Mucosa of stomach (tissue), 1 donor: ENCODE results near the gene ZC3H12C.
"Not testable (repeated sequence)": the region's sequence is repeated elsewhere in the genome, so short reads cannot be mapped to it uniquely, and the experiment has no call there.

ENCODE experiments used
- H3K27me3 ChIP-seq: one replicate; pipeline ENCODE4 v1.7.0; 2013; ENCODE audit warnings: mild to moderate bottlenecking, low read length; ENCODE audit not compliant: control insufficient read depth, insufficient read depth
- H3K36me3 ChIP-seq: one replicate; pipeline ENCODE4 v1.7.0; 2013; ENCODE audit warnings: low read length; ENCODE audit not compliant: control insufficient read depth, insufficient read depth
- H3K4me1 ChIP-seq: one replicate; pipeline ENCODE4 v1.7.0; 2013; ENCODE audit warnings: mild to moderate bottlenecking, low read length; ENCODE audit not compliant: control insufficient read depth, insufficient read depth
- H3K4me3 ChIP-seq: one replicate; pipeline ENCODE4 v1.7.0; 2013; ENCODE audit warnings: low read length
- H3K9ac ChIP-seq: one replicate; pipeline ENCODE4 v1.7.0; 2013; ENCODE audit warnings: mild to moderate bottlenecking, low read length, moderate library complexity
- H3K9me3 ChIP-seq: one replicate; pipeline ENCODE4 v1.7.0; 2013; ENCODE audit warnings: mild to moderate bottlenecking, low read length, moderate library complexity; ENCODE audit not compliant: control insufficient read depth
- donor health status: Pancreatic carcinoma.

The ZC3H12C gene

DNA sequence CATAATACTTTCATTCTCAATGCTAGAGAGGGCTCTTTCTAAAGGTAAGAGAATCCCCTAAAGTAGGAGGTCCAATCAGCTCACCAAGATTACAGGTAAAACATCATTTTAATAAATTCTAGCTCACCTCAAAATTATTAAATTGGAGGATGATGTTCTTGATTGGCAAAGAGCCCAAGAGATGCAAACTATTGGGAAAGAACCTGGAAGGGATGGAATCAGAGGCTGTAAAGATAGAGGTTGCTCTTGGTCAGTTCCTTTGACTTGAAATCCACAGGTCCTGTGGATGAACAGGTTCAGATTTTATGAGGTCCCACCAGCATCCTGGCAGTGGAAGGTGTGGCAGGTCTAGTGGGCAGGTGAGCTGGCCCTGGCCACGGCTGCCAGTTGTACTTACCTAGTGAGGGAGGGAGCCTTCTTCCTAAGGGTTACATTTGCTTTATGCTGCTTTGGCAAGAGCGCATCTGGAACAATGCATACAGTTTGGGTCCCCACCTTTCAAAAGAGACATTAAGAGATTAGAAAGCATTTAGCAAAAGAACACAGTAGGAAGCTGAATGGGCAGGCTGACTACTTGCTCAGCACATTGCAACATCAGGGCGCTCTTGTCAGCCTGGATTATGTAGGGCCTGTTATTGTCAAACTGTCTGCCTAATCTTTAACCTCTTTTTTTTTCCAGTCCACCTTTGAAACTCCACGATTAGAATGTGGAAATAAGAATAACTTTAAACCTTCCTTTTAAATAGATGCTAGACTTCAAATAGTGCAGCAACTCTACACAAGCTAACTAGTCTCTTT is 106.2 kb downstream of the ZC3H12C start:
- Histone ChIP-seq H3K36me3 (no peaks in the 10 kb centered on the region), H3K9ac (no peak overlapping the region), H3K4me3 (no peak overlapping the region), H3K9me3 (no peaks in the 10 kb centered on the region), H3K4me1 (no peaks in the 10 kb centered on the region), H3K27me3 (no peaks in the 10 kb centered on the region)

DNA sequence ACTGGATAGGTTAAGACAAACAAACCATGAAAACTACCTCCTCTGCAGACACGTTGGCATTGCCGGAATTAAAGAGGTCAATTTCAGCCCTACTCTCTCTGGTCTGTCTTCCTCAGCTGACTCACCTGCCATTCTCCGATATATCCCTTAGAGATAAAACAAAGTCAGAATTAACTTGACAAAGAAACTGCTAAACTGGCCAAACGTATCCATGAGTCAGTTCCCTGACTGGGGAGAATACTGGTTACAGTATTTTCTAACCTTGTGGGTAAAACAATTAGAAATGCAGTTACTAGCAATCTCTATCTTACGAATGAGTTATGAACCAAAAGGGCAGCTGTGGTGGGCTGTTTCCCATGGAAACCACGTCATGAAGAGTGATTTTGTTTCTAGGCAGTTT is 107.0 kb downstream of the ZC3H12C start:
- Histone ChIP-seq H3K9ac (no peak overlapping the region), H3K36me3 (no peaks in the 10 kb centered on the region), H3K4me1 (no peaks in the 10 kb centered on the region), H3K9me3 (no peaks in the 10 kb centered on the region), H3K4me3 (no peak overlapping the region), H3K27me3 (no peaks in the 10 kb centered on the region)

DNA sequence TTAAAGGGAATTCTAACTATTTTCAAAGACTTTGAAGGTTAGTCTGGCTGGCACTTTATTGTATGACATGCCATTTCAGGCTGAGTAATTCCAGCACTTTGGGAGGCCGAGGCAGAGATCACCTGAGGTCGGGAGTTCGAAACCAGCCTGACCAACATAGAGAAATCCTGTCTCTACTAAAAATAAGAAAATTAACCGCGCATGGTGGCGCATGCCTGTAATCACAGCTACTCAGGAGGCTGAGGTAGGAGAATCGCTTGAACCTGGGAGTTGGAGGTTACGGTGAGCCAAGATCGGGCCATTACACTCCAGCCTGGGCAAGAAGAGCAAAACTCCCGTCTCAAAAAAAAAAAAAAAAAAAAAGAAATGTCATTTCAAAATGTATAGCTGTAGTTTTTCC is 107.6 kb downstream of the ZC3H12C start:
- no peak overlapping the region for H3K4me3 ChIP-seq
- no peaks in the 10 kb centered on the region for H3K36me3 ChIP-seq
- H3K9ac ChIP-seq, result no peak overlapping the region
- no peaks in the 10 kb centered on the region for H3K4me1 ChIP-seq
- H3K9me3 ChIP-seq, result no peaks in the 10 kb centered on the region
- no peaks in the 10 kb centered on the region for H3K27me3 ChIP-seq

DNA sequence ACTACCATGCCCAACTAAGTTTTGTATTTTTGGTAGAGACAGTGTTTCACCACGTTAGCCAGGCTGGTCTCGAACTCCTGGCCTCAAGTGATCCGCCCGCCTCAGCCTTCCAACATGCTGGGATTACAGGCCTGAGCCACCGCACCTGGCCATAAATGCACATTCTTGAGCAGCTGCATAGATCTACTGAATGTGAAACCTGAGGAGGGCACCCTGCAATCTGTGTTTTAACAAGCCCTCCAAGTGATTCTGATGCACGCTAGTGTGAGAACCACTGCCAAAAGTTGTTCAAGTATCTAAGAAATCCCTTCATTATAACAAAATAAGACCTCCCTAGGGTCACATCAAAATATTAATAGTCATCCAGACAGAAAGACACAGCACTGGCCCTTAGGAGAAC is 113.9 kb downstream of the ZC3H12C start:
- no peaks in the 10 kb centered on the region for H3K36me3 ChIP-seq
- no peak overlapping the region for H3K4me3 ChIP-seq
- no peak overlapping the region for H3K9ac ChIP-seq
- H3K9me3 ChIP-seq, result no peaks in the 10 kb centered on the region
- H3K4me1 ChIP-seq, result no peaks in the 10 kb centered on the region
- H3K27me3 ChIP-seq, result no peaks in the 10 kb centered on the region

DNA sequence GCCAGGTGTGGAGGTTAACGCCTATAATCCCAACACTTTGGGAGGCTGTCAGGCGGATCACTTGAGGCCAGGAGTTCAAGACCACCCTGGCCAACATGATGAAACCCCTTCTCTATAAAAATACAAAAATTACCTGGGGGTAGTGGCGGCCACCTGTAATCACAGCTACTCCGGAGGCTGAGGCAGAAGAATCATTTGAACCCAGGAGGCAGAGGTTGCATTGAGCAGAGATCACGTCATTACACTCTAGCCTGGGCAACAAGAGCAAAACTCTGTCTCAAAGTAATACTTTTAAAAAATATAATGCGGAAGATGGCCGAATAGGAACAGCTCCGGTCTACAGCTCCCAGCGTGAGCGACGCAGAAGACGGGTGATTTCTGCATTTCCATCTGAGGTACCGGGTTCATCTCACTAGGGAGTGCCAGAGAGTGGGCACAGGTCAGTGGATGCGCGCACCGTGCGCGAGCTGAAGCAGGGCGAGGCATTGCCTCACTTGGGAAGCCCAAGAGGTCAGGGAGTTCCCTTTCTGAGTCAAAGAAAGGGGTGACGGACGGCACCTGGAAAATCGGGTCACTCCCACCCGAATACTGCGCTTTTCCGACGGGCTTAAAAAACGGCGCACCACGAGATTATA is 115.6 kb downstream of the ZC3H12C start:
- not testable (repeated sequence) for H3K9ac ChIP-seq, H3K4me3 ChIP-seq, H3K9me3 ChIP-seq, H3K36me3 ChIP-seq, H3K4me1 ChIP-seq, H3K27me3 ChIP-seq

- not testable (repeated sequence) for H3K4me1 ChIP-seq, H3K27me3 ChIP-seq, H3K36me3 ChIP-seq, H3K9me3 ChIP-seq, H3K9ac ChIP-seq, H3K4me3 ChIP-seq
These were observed 116.1 kb downstream of the ZC3H12C start for GRCh38 chr11:110209313-110209694.

DNA sequence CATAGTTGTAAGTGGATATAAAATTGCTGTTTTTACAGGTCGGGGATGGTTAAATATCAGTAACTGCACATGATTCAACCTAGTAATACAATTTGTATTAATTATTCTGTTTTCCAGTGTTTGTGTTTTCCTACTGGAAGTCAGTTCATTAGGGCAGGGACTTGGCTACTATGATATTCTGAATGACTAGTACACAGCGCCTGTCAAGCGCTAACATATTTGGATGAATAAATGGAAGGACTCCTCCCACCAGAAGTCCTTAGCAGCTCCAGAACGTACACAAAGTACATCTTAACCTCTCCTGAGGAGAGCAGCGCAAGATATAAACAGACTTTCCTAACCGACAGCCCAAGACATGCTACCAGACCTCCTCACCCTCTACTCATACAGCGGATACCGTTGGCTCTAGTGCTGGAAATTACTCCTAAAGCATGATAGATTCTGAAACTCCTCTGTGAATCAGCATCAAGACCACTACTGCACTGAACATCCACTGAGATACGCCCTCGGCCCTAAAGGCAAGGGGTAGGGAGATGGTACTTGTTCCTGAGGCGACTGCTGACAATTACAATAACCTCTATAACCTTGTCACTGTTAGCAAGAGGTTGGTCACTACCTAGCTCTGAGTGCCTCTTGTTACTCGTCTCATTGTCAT is 124.2 kb downstream of the ZC3H12C start:
- Histone ChIP-seq H3K36me3 (no peaks in the 10 kb centered on the region), H3K9me3 (no peaks in the 10 kb centered on the region), H3K4me3 (no peak overlapping the region), H3K27me3 (no peaks in the 10 kb centered on the region), H3K9ac (no peak overlapping the region), H3K4me1 (no peaks in the 10 kb centered on the region)

GRCh38 chr11:110217936-110218335 is 124.7 kb downstream of the ZC3H12C start:
- no peaks in the 10 kb centered on the region for H3K4me1 ChIP-seq
- no peak overlapping the region for H3K9ac ChIP-seq
- H3K9me3 ChIP-seq, result no peaks in the 10 kb centered on the region
- no peaks in the 10 kb centered on the region for H3K36me3 ChIP-seq
- no peaks in the 10 kb centered on the region for H3K27me3 ChIP-seq
- no peak overlapping the region for H3K4me3 ChIP-seq

- Histone ChIP-seq H3K4me1 (no peaks in the 10 kb centered on the region), H3K9ac (no peak overlapping the region), H3K9me3 (no peaks in the 10 kb centered on the region), H3K36me3 (no peaks in the 10 kb centered on the region), H3K4me3 (no peak overlapping the region), H3K27me3 (no peaks in the 10 kb centered on the region)
These were observed 126.0 kb downstream of the ZC3H12C start for GRCh38 chr11:110219006-110219785.
